ENCODE measurements around the gene KRTAP10-1.

GRCh38 chr21:44575307-44576024 is 35.5 kb upstream of the KRTAP10-1 start:
- TF ChIP-seq POLR2A (conservative IDR thresholded peaks at IDR 0.05) (no peak), CEBPZ (IDR thresholded peaks at IDR 0.05; ENCODE audit: borderline replicate concordance, low read depth, low read length) (no peak)

Measured in K562 (cell line).